Small intestine (tissue), 16 donors: ENCODE measurements around the gene PGD. TPM values are rescaled to one million over a fixed set of nuclear protein-coding genes. Genes with fewer than 3 reads are reported as not detected.

Experiments used
- DNase-seq, 2 donors: peaks; one replicate each; pipeline versions ENCODE4 v3.0.0 to v3.0.0-alpha.2; 2013
- FAIRE-seq: peaks from 2 replicates; lab custom pipeline; 2012; peaks lifted over from hg19 to GRCh38; lab: Jason Lieb, UNC
- H3K27ac ChIP-seq, 3 donors: one replicate each; pipeline ENCODE4 v1.5.1; 2013; ENCODE audit warnings: low read length in 2 of 3, mild to moderate bottlenecking in 2 of 3, control low read depth in 1 of 3, inconsistent platforms in 1 of 3, low read depth in 1 of 3, moderate library complexity in 1 of 3
- H3K27me3 ChIP-seq, 3 donors: one replicate each; pipeline ENCODE4 v1.6.1; 2013; ENCODE audit warnings: low read length in 3 of 3, inconsistent platforms in 1 of 3; ENCODE audit not compliant: control insufficient read depth in 3 of 3, insufficient read depth in 3 of 3
- H3K36me3 ChIP-seq, 3 donors: one replicate each; pipeline ENCODE4 v1.6.1; 2013; ENCODE audit warnings: low read length in 3 of 3, inconsistent platforms in 1 of 3, low read depth in 1 of 3, mild to moderate bottlenecking in 1 of 3, moderate library complexity in 1 of 3; ENCODE audit not compliant: control insufficient read depth in 3 of 3, insufficient read depth in 2 of 3
- H3K4me1 ChIP-seq, 3 donors: one replicate each; pipeline ENCODE4 v1.6.1; 2013; ENCODE audit warnings: low read length in 2 of 3, inconsistent platforms in 1 of 3, low read depth in 1 of 3, mild to moderate bottlenecking in 1 of 3, moderate library complexity in 1 of 3; ENCODE audit not compliant: control insufficient read depth in 3 of 3, insufficient read depth in 2 of 3
- H3K4me3 ChIP-seq, 3 donors: one replicate each; pipeline ENCODE4 v1.5.1; 2013; ENCODE audit warnings: low read length in 3 of 3, control low read depth in 1 of 3, inconsistent platforms in 1 of 3, low read depth in 1 of 3, mild to moderate bottlenecking in 1 of 3, moderate library complexity in 1 of 3
- H3K9me3 ChIP-seq, 2 donors: one replicate each; pipeline ENCODE4 v1.6.1; 2013; ENCODE audit warnings: low read depth in 1 of 2, low read length in 1 of 2; ENCODE audit not compliant: control insufficient read depth in 2 of 2, insufficient read depth in 1 of 2
- WGBS, 3 donors: extraction: QIAGEN DNeasy Blood & Tissue Kit; methylation state at CpG; one replicate each; pipeline ENCODE4 v1.1.7; 2013; 5-methylcytosine and 5-hydroxymethylcytosine counted together
- long read RNA-seq, 10 donors: transcript quantifications; one replicate each; lab custom pipeline, GENCODE V29; 2026
- polyA plus RNA-seq, 4 donors: library from polyadenylated mRNA; stranded (reverse) in 3 of 4; unstranded in 1 of 4; fragments of 200-250 nt in 3 of 4; fragments of 120-200 nt in 1 of 4; gene quantifications; one replicate each; pipeline versions ENCODE4 v1.2.1 to v1.2.3, GENCODE V29; 2013
- donor health status: healthy with polysubstance abuse.
- donor health status: control.
- donor health status: control.
- donor health status: Bipolar disorder and iron deficiency.
- donor health status: healthy.

The PGD gene
- polyA plus RNA-seq, result 100 to 1,000 TPM; 106 to 226 (median 174) TPM
- long read RNA-seq, donor 1, result 0 reads
- long read RNA-seq, donor 2, transcript PGD-201 (13 exons, 1,885 nt), result major isoform, 6 of 6 reads
- long read RNA-seq, donor 2, partial matches to known transcripts, result 0 of 6 reads
- long read RNA-seq, donor 2, other reads (novel, unspliced or antisense), result 0 of 6 reads
- long read RNA-seq, donor 3, transcript PGD-201 (13 exons, 1,885 nt), result major isoform, 10 of 11 reads
- long read RNA-seq, donor 3, partial matches to known transcripts, result 0 of 11 reads
- long read RNA-seq, donor 3, other reads (novel, unspliced or antisense), result 0 of 11 reads
- long read RNA-seq, donor 4, result 0 reads
- long read RNA-seq, donor 5, partial matches to known transcripts, result 0 of 3 reads
- long read RNA-seq, donor 5, other reads (novel, unspliced or antisense), result 0 of 3 reads
- long read RNA-seq, donor 6, transcript PGD-201 (13 exons, 1,885 nt), result major isoform, 21 of 28 reads
- long read RNA-seq, donor 6, partial matches to known transcripts, result 7 of 28 reads
- long read RNA-seq, donor 6, other reads (novel, unspliced or antisense), result 0 of 28 reads
- long read RNA-seq, donor 7, result 0 reads
- long read RNA-seq, donor 8, partial matches to known transcripts, result 0 of 4 reads
- long read RNA-seq, donor 8, other reads (novel, unspliced or antisense), result 0 of 4 reads
- long read RNA-seq, donor 9, transcript PGD-201 (13 exons, 1,885 nt), result major isoform, 5 of 5 reads
- long read RNA-seq, donor 9, partial matches to known transcripts, result 0 of 5 reads
- long read RNA-seq, donor 9, other reads (novel, unspliced or antisense), result 0 of 5 reads
- long read RNA-seq, donor 10, transcript PGD-201 (13 exons, 1,885 nt), result major isoform, 23 of 23 reads
- long read RNA-seq, donor 10, partial matches to known transcripts, result 0 of 23 reads
- long read RNA-seq, donor 10, other reads (novel, unspliced or antisense), result 0 of 23 reads

DNA sequence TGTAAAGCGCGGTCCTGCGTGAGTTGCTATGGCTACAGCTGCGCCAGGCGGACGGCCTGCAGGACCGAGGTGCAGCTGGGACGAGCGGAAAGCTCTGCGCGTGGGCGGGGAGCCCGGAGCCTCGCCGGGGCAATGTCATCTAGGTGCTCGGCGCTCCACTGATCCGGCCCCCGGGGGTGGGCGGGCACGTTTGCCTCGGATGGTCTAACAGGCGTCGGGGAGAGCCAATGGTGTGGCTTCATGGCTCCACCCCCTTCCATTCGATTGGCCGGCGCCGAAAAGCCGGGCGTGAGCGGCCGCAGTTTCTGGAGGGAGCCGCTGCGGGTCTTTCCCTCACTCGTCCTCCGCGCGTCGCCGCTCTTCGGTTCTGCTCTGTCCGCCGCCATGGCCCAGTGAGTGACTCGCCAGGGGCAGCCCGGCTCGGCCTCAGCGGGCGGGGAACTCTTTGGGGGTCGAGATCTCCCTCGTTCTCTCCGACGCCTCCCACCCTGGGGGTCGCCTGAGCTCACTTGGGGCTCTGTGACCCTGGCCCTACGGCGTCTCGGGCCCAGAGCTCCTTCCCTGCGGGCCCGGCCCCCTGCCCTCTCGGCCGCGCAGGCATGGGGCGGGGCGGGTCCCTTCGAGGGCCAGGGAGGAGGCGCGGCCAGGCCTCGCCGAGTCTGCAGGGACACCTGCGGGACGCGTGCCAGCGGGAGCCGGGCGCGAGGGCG is at the start of gene PGD:
Gene PGD, plus strand, starts transcription at position 331 of the 710 bp plus-strand sequence. Its CDS starts 54 bp downstream, at position 385.
- DNase-seq, result peak; percentile 98 to 99
- Histone ChIP-seq H3K27ac (peak within 1 kb of the TSS; percentile 86 to 98 (median 93)), H3K36me3 (peaks cover 0 to 19% (median 3%) of the 10 kb centered on the region in 3 donors), H3K4me3 (peak within 1 kb of the TSS; percentile 63 to 81 (median 66)), H3K4me1 (peaks cover 0 to 7% (median 6%) of the 10 kb centered on the region in 3 donors), H3K9me3 (peaks cover 0 to 3% of the 10 kb centered on the region in 2 donors), H3K27me3 (no peaks in the 10 kb centered on the region)
- 0% methylated on average over 56 to 76 of the region's 76 CpGs for WGBS, 3 donors
- FAIRE-seq, result no peak

DNA sequence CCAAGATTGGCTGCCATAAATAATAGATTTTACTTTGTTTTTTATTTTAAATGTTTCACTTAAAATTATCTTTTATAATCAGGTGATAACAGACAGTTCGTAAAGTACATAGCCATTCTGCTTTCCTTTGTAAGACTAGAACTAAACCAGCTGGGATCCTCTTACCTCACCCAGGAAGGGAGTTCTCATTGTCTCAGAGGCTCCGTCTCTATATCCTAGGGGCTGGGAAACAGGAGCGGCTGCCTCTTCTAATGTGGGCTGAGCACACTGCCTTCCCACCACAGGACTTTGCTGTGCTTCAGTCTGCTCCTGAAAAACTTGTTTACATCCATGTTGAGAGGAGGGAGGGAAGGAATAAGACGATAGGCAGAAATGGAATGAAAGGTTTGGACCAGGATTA is 45.6 kb upstream of the PGD start:
- Histone ChIP-seq H3K27ac (no peak overlapping the region), H3K27me3 (no peaks in the 10 kb centered on the region), H3K4me1 (no peaks in the 10 kb centered on the region), H3K36me3 (peaks cover 11 to 20% (median 18%) of the 10 kb centered on the region in 3 donors), H3K4me3 (no peak overlapping the region), H3K9me3 (no peaks in the 10 kb centered on the region)
- DNase-seq (no peak), FAIRE-seq (no peak)
- WGBS, 3 donors, result 68 to 91% (median 87%) methylated on average over 4 of the region's 4 CpGs

DNA sequence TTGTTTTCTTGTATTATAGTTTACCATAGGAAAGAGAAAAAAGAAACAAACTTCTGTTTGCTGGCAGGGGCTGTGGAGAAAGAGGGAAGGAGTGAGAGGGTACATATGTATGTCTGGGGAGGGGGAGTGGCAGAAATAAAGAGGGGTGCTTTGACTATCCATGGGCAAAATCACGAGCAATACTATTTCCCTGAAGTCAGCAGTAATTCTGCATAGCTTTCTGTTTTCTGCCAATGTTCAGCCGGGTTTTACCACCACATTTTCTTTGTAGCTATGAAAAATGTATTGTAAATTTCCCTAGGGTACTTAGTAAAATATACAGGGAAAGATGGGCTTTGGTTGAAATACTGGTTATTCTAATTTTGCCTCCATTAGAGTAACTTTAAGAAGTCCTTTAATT is 45.2 kb upstream of the PGD start:
- H3K4me1 ChIP-seq, result no peaks in the 10 kb centered on the region
- no peak for FAIRE-seq
- no peaks in the 10 kb centered on the region for H3K27me3 ChIP-seq
- no peak overlapping the region for H3K4me3 ChIP-seq
- peaks cover 7 to 19% (median 14%) of the 10 kb centered on the region in 3 donors for H3K36me3 ChIP-seq
- H3K27ac ChIP-seq, result no peak overlapping the region
- no peak for DNase-seq
- WGBS, 3 donors, result 69 to 77% (median 73%) methylated on average over 2 of the region's 2 CpGs
- no peaks in the 10 kb centered on the region for H3K9me3 ChIP-seq

- DNase-seq (no peak), FAIRE-seq (no peak)
- Histone ChIP-seq H3K9me3 (no peaks in the 10 kb centered on the region), H3K27ac (no peak overlapping the region), H3K36me3 (peaks cover 2 to 17% (median 8%) of the 10 kb centered on the region in 3 donors), H3K4me3 (no peak overlapping the region), H3K27me3 (no peaks in the 10 kb centered on the region), H3K4me1 (no peaks in the 10 kb centered on the region)
- 90 to 96% (median 91%) methylated on average over 1 of the region's 1 CpG for WGBS, 3 donors
Observed at GRCh38 chr1:10360045-10360444, 38.8 kb upstream of the PGD start.

DNA sequence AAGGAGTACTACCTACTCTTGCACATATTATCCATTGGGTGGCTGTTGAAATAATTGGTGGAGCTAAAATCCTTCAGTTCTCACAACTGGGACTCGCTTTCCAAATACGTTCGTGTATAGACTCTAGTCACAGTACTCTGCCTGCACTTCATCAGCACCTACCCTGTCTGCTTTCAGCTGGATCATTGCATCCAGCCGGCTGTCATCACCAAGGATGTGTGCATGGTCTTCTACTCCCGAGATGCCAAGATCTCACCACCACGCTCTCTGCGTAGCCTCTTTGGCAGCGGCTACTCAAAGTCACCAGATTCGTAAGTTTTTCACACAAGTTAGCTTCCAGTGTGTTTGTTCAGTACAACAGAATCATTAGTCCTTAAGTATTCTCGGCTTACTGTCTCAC is 37.3 kb upstream of the PGD start:
- FAIRE-seq (no peak), DNase-seq (no peak)
- Histone ChIP-seq H3K27me3 (no peaks in the 10 kb centered on the region), H3K4me3 (no peak overlapping the region), H3K9me3 (no peaks in the 10 kb centered on the region), H3K36me3 (peaks cover 5 to 31% (median 10%) of the 10 kb centered on the region in 3 donors), H3K27ac (no peak overlapping the region), H3K4me1 (no peaks in the 10 kb centered on the region)
- WGBS, 3 donors, result 95 to 96% (median 96%) methylated on average over 10 of the region's 10 CpGs

- no peaks in the 10 kb centered on the region for H3K9me3 ChIP-seq
- peaks cover 10 to 51% (median 18%) of the 10 kb centered on the region in 3 donors for H3K36me3 ChIP-seq
Observed at GRCh38 chr1:10368194-10368593, 30.7 kb upstream of the PGD start.

DNA sequence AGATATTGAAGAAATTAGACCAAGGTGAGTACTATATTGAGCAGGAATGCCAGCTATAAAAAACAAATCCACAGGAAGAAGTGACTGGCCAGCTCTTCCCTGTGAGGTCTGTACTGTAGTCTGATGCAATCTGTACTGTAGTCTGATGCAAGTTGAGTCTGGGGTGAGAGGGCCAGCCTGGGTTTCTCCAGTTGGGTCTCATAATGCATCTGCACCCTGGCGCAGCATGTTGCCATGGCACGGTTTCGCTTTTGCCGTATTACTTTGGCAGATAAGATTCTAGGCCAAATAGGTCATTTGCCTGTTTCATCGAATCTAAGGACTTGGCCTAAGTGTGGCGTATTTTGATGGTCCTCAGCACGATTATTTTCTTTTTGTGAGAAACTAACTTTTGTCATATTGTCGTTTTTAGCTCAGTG is 24.4 kb upstream of the PGD start:
- no peaks in the 10 kb centered on the region for H3K9me3 ChIP-seq
- DNase-seq (no peak), FAIRE-seq (no peak)
- H3K36me3 ChIP-seq, result peaks cover 11 to 60% (median 22%) of the 10 kb centered on the region in 3 donors
- H3K4me1 ChIP-seq, result no peaks in the 10 kb centered on the region
- no peaks in the 10 kb centered on the region for H3K27me3 ChIP-seq
- WGBS, 3 donors, result 88 to 94% (median 91%) methylated on average over 8 of the region's 8 CpGs
- H3K4me3 ChIP-seq, result no peak overlapping the region
- no peak overlapping the region for H3K27ac ChIP-seq

More at GRCh38 chr1:10368194-10368593, 30.7 kb upstream of the PGD start:
- H3K27me3 ChIP-seq, result no peaks in the 10 kb centered on the region
- H3K4me3 ChIP-seq, result no peak overlapping the region
- DNase-seq (no peak), FAIRE-seq (no peak)
- no peak overlapping the region for H3K27ac ChIP-seq
- no peaks in the 10 kb centered on the region for H3K4me1 ChIP-seq
- WGBS, 3 donors, result 84 to 90% (median 84%) methylated on average over 6 of the region's 6 CpGs
